Esophagus squamous epithelium (tissue), 4 donors: ENCODE results near the gene TH.

Source experiments
- POLR2A ChIP-seq, 4 donors: fragments of 450-650 bp; IDR thresholded peaks; one replicate each; pipeline ENCODE4 v1.6.1; 2017; ENCODE audit warnings: antibody characterized with exemption in 4 of 4, mild to moderate bottlenecking in 4 of 4, moderate library complexity in 3 of 4
- TF ChIP-seq, protein P1 (sequence below), 6 experiments: fragments of 450-650 bp in 4 of 6; fragments of 200-600 bp in 2 of 6; sonication (generic) in 2 of 6; IDR thresholded peaks; one replicate each; pipeline ENCODE4 v1.5.1; 2016 to 2019; ENCODE audit warnings: antibody characterized with exemption in 6 of 6, mild to moderate bottlenecking in 4 of 6, moderate library complexity in 4 of 6

DNA sequence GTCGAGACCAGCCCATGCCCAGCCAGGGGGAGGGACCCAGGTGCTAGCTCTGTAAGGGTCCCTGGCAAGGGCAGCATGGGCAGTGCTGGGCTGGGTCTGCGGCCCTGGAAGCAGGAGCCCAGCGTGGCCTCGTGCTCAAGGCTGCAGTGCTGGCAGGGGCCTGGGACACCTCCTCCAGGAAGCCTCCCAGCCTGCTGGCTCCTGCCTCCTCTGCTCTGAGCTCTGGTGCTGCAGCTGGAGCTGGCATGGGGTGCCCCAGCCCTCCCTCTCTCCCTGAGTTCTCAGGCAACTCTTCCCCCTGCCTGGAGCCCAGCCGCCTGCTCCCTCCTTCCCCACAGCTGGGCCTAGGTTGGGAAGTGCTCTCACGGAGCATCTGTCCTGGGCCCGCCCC is 17.4 kb downstream of the TH start:
- TF ChIP-seq, protein P1, sequence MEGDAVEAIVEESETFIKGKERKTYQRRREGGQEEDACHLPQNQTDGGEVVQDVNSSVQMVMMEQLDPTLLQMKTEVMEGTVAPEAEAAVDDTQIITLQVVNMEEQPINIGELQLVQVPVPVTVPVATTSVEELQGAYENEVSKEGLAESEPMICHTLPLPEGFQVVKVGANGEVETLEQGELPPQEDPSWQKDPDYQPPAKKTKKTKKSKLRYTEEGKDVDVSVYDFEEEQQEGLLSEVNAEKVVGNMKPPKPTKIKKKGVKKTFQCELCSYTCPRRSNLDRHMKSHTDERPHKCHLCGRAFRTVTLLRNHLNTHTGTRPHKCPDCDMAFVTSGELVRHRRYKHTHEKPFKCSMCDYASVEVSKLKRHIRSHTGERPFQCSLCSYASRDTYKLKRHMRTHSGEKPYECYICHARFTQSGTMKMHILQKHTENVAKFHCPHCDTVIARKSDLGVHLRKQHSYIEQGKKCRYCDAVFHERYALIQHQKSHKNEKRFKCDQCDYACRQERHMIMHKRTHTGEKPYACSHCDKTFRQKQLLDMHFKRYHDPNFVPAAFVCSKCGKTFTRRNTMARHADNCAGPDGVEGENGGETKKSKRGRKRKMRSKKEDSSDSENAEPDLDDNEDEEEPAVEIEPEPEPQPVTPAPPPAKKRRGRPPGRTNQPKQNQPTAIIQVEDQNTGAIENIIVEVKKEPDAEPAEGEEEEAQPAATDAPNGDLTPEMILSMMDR (IDR thresholded peaks at IDR 0.05) = no peak
- TF ChIP-seq POLR2A (IDR thresholded peaks at IDR 0.05) = no peak
